ENCODE data around the gene RAB23. TPM values are rescaled to one million over a fixed set of nuclear protein-coding genes. Genes with fewer than 3 reads are reported as not detected.

The RAB23 gene
- total and polyA plus RNA-seq, 2 donors (not counting 1 experiment from before 2014, with no cell fraction given) = 0.12 to 0.94 TPM

GRCh38 chr6:57147955-57148858 lies 73.9 kb downstream of the RAB23 start:
- Histone ChIP-seq H3K27me3 (replicated peaks in 1 of 4; ENCODE audit: control extremely low read depth in 1 of 4, control insufficient read depth in 3 of 4, insufficient read depth in 4 of 4, low read length in 3 of 4) (no peaks in the 10 kb centered on the region), H3K9me3 (ENCODE audit: control extremely low read depth in 1 of 3, control insufficient read depth in 2 of 3, insufficient read depth in 1 of 3, low read length in 2 of 3) (peaks cover 0 to 1% (median 0%) of the 10 kb centered on the region in 3 donors), H3K36me3 (replicated peaks in 1 of 2; ENCODE audit: control extremely low read depth in 1 of 2, control insufficient read depth in 1 of 2, extremely low read depth in 1 of 2, insufficient read depth in 2 of 2, low read length in 1 of 2) (peaks cover 10 to 35% of the 10 kb centered on the region in 2 experiments), H3K4me2 (replicated peaks; ENCODE audit: low read depth, low read length, poor library complexity, severe bottlenecking) (no peak overlapping the region), H3K9ac (ENCODE audit: low read length) (no peak overlapping the region), H3K27ac (ENCODE audit: low read length in 2 of 2) (no peak overlapping the region), H3K79me2 (ENCODE audit: control insufficient read depth, insufficient read depth, low read length) (no peaks in the 10 kb centered on the region), H3K4me3 (ENCODE audit: control extremely low read depth in 1 of 5, extremely low read depth in 1 of 5, insufficient read depth in 1 of 5, low read depth in 2 of 5, low read length in 4 of 5) (no peak overlapping the region), H3K4me1 (ENCODE audit: control insufficient read depth in 2 of 2, insufficient read depth in 2 of 2, low read length in 2 of 2) (no peaks in the 10 kb centered on the region), H4K20me1 (ENCODE audit: control insufficient read depth, insufficient read depth, low read length, poor library complexity, severe bottlenecking) (no peaks in the 10 kb centered on the region), H2AFZ (ENCODE audit: insufficient read depth, low read depth, low read length, poor library complexity, severe bottlenecking) (no peak overlapping the region)
- ChIA-PET POLR2A (no interaction called here), CTCF (no interaction called here)
- no peak for ATAC-seq (ENCODE audit: low read depth)
- Mint-ChIP-seq H3K4me1 (no peaks in the 10 kb centered on the region), H3K27ac (no peak overlapping the region), H3K27me3 (no peaks in the 10 kb centered on the region), H3K9me3 (ENCODE audit: insufficient read depth) (no peaks in the 10 kb centered on the region), H3K4me3 (no peak overlapping the region)
- DNase-seq = no peak
- TF ChIP-seq EZH2 (IDR thresholded peaks at IDR 0.05; ENCODE audit: borderline replicate concordance, insufficient read depth, low read depth, low read length, poor library complexity, severe bottlenecking) = no peak
- TF ChIP-seq CTCF (IDR thresholded peaks at IDR 0.05) = no peak
- intact Hi-C loops (cut with micrococcal nuclease) = no loop called here
- 80% methylated on average over 1 of the region's 7 CpGs for WGBS (ENCODE audit: insufficient coverage)

GRCh38 chr6:57147401-57147800 lies 74.7 kb downstream of the RAB23 start:
- DNase-seq (no peak), ATAC-seq (ENCODE audit: low read depth) (no peak)
- H4K20me1 ChIP-seq (ENCODE audit: control insufficient read depth, insufficient read depth, low read length, poor library complexity, severe bottlenecking) = no peaks in the 10 kb centered on the region
- no peak overlapping the region for H3K9ac ChIP-seq (ENCODE audit: low read length)
- intact Hi-C loops (cut with micrococcal nuclease) = no loop called here
- no peaks in the 10 kb centered on the region for H3K4me1 Mint-ChIP-seq
- H3K27ac Mint-ChIP-seq = no peak overlapping the region
- peaks cover 1% of the 10 kb centered on the region for H3K9me3 Mint-ChIP-seq (ENCODE audit: insufficient read depth)
- no peak overlapping the region for H3K4me3 Mint-ChIP-seq
- H3K4me3 ChIP-seq (ENCODE audit: control extremely low read depth in 1 of 5, extremely low read depth in 1 of 5, insufficient read depth in 1 of 5, low read depth in 2 of 5, low read length in 4 of 5) = no peak overlapping the region
- no peak overlapping the region for H2AFZ ChIP-seq (ENCODE audit: insufficient read depth, low read depth, low read length, poor library complexity, severe bottlenecking)
- H3K79me2 ChIP-seq (ENCODE audit: control insufficient read depth, insufficient read depth, low read length) = no peaks in the 10 kb centered on the region
- no peaks in the 10 kb centered on the region for H3K4me1 ChIP-seq (ENCODE audit: control insufficient read depth in 2 of 2, insufficient read depth in 2 of 2, low read length in 2 of 2)
- ChIA-PET CTCF (no interaction called here), POLR2A (no interaction called here)
- WGBS (ENCODE audit: insufficient coverage) = 90% methylated on average over 4 of the region's 5 CpGs
- no peak overlapping the region for H3K27ac ChIP-seq (ENCODE audit: low read length in 2 of 2)
- peaks cover 0 to 5% (median 0%) of the 10 kb centered on the region in 3 donors for H3K9me3 ChIP-seq (ENCODE audit: control extremely low read depth in 1 of 3, control insufficient read depth in 2 of 3, insufficient read depth in 1 of 3, low read length in 2 of 3)
- H3K4me2 ChIP-seq (replicated peaks; ENCODE audit: low read depth, low read length, poor library complexity, severe bottlenecking) = no peak overlapping the region
- peaks cover 10 to 32% of the 10 kb centered on the region in 2 experiments for H3K36me3 ChIP-seq (replicated peaks in 1 of 2; ENCODE audit: control extremely low read depth in 1 of 2, control insufficient read depth in 1 of 2, extremely low read depth in 1 of 2, insufficient read depth in 2 of 2, low read length in 1 of 2)
- no peaks in the 10 kb centered on the region for H3K27me3 Mint-ChIP-seq
- H3K27me3 ChIP-seq (replicated peaks in 1 of 4; ENCODE audit: control extremely low read depth in 1 of 4, control insufficient read depth in 3 of 4, insufficient read depth in 4 of 4, low read length in 3 of 4) = no peaks in the 10 kb centered on the region
- TF ChIP-seq CTCF (IDR thresholded peaks at IDR 0.05) (no peak), EZH2 (IDR thresholded peaks at IDR 0.05; ENCODE audit: borderline replicate concordance, insufficient read depth, low read depth, low read length, poor library complexity, severe bottlenecking) (no peak)
